GM23338 (cell line): Measurements from ENCODE around the gene DOCK2. TPM values are rescaled to one million over a fixed set of nuclear protein-coding genes. Genes with fewer than 3 reads are reported as not detected.

Experiments used
- ATAC-seq: fragments of 200-7000 bp; cut with Tn5 transposase; 3 replicates; pipeline ENCODE4 v1.9.1; 2020
- DNase-seq: peaks from one replicate; pipeline ENCODE4 v3.0.0-alpha.2; 2015; ENCODE audit warnings: low spot score
- H2AFZ ChIP-seq: fragments of 200-600 bp; sonication (generic); 2 replicates; pipeline ENCODE4 v1.8.0; 2016; ENCODE audit warnings: antibody characterized with exemption, mild to moderate bottlenecking, moderate library complexity
- H3F3A ChIP-seq: fragments of 200-600 bp; sonication (generic); replicated peaks from 2 replicates; pipeline ENCODE4 v1.8.0; 2017; ENCODE audit warnings: antibody characterized with exemption, mixed run types, low read depth
- H3K27ac ChIP-seq: fragments of 200-600 bp; sonication (generic); 2 replicates; pipeline ENCODE4 v1.6.1; 2016; ENCODE audit warnings: low read depth
- H3K27me3 ChIP-seq: fragments of 200-600 bp; sonication (generic); 2 replicates; pipeline ENCODE4 v1.8.0; 2016; ENCODE audit warnings: mild to moderate bottlenecking, mixed run types, moderate library complexity; ENCODE audit not compliant: insufficient read depth
- H3K36me3 ChIP-seq: fragments of 200-600 bp; sonication (generic); 2 replicates; pipeline ENCODE4 v1.8.0; 2016; ENCODE audit warnings: mild to moderate bottlenecking; ENCODE audit not compliant: insufficient read depth
- H3K4me1 ChIP-seq: fragments of 200-600 bp; sonication (generic); 2 replicates; pipeline ENCODE4 v1.8.0; 2016; ENCODE audit warnings: mild to moderate bottlenecking, moderate library complexity; ENCODE audit not compliant: insufficient read depth
- H3K4me2 ChIP-seq: fragments of 200-600 bp; sonication (generic); 2 replicates; pipeline ENCODE4 v1.7.1; 2017; ENCODE audit warnings: mixed run types
- H3K4me3 ChIP-seq: fragments of 200-600 bp; sonication (generic); 2 replicates; pipeline ENCODE4 v1.6.1; 2016; ENCODE audit warnings: mixed run types
- H3K79me2 ChIP-seq: fragments of 200-600 bp; sonication (generic); replicated peaks from 2 replicates; pipeline ENCODE4 v1.8.0; 2017; ENCODE audit warnings: mild to moderate bottlenecking; ENCODE audit not compliant: insufficient read depth
- H3K9me2 ChIP-seq: fragments of 200-600 bp; sonication (generic); 2 replicates; pipeline ENCODE4 v1.8.0; 2017; ENCODE audit not compliant: insufficient read depth
- H4K20me1 ChIP-seq: fragments of 200-600 bp; sonication (generic); replicated peaks from 2 replicates; pipeline ENCODE4 v1.8.0; 2017; ENCODE audit warnings: mild to moderate bottlenecking; ENCODE audit not compliant: insufficient read depth
- H3K27ac Mint-ChIP-seq: 2 replicates; pipeline ENCODE4 v1.8.0; 2020; ENCODE audit warnings: inconsistent platforms, mild to moderate bottlenecking, moderate library complexity, mixed read lengths
- H3K27me3 Mint-ChIP-seq: 3 replicates; pipeline ENCODE4 v1.8.0; 2022; ENCODE audit warnings: low read depth, mild to moderate bottlenecking, moderate library complexity, mixed read lengths, inconsistent platforms; ENCODE audit not compliant: insufficient read depth, poor library complexity
- H3K36me3 Mint-ChIP-seq: 3 replicates; pipeline ENCODE4 v1.8.0; 2021; ENCODE audit warnings: low read depth, mild to moderate bottlenecking, inconsistent platforms, moderate library complexity, mixed read lengths
- H3K4me1 Mint-ChIP-seq: 3 replicates; pipeline ENCODE4 v1.8.0; 2020; ENCODE audit warnings: mild to moderate bottlenecking, inconsistent platforms, mixed read lengths
- H3K4me3 Mint-ChIP-seq: 3 replicates; pipeline ENCODE4 v1.8.0; 2021; ENCODE audit warnings: moderate library complexity, mild to moderate bottlenecking, inconsistent platforms, mixed read lengths
- H3K9me3 Mint-ChIP-seq: 3 replicates; pipeline ENCODE4 v1.8.0; 2020; ENCODE audit warnings: moderate library complexity, mild to moderate bottlenecking, inconsistent platforms, mixed read lengths
- CREB1 ChIP-seq: fragments of 250-450 bp; sonication (Bioruptor Pico); IDR thresholded peaks from 2 replicates; pipeline ENCODE4 v1.5.0; 2020; ENCODE audit warnings: low read depth, mild to moderate bottlenecking, moderate library complexity
- EZH2 ChIP-seq: fragments of 200-600 bp; sonication (generic); IDR thresholded peaks from one replicate; pipeline ENCODE4 v1.8.0; 2017; ENCODE audit warnings: antibody characterized with exemption, mild to moderate bottlenecking, low read depth; ENCODE audit not compliant: unreplicated experiment
- EZH2phosphoT487 ChIP-seq: fragments of 200-600 bp; sonication (generic); IDR thresholded peaks from one replicate; pipeline ENCODE4 v1.8.1; 2018; ENCODE audit warnings: antibody characterized with exemption; ENCODE audit not compliant: unreplicated experiment
- JUNB ChIP-seq: IDR thresholded peaks from one replicate; pipeline ENCODE4 v1.6.1; 2016; ENCODE audit warnings: antibody characterized with exemption; ENCODE audit not compliant: unreplicated experiment
- NANOG ChIP-seq: IDR thresholded peaks from 2 replicates; pipeline ENCODE4 v1.6.1; 2016; ENCODE audit warnings: antibody characterized with exemption, borderline replicate concordance
- POLR2AphosphoS5 ChIP-seq: IDR thresholded peaks from 2 replicates; pipeline ENCODE4 v1.6.1; 2016; ENCODE audit warnings: antibody characterized with exemption, low read depth
- REST ChIP-seq: IDR thresholded peaks from one replicate; pipeline ENCODE4 v1.6.1; 2018; ENCODE audit warnings: antibody characterized with exemption; ENCODE audit not compliant: unreplicated experiment
- STAT1 ChIP-seq: IDR thresholded peaks from one replicate; pipeline ENCODE4 v1.6.1; 2016; ENCODE audit warnings: antibody characterized with exemption; ENCODE audit not compliant: unreplicated experiment
- ZNF114 ChIP-seq: fragments of 250-450 bp; sonication (Bioruptor Pico); IDR thresholded peaks from 2 replicates; pipeline ENCODE4 v1.5.0; 2020; ENCODE audit warnings: mild to moderate bottlenecking, moderate library complexity
- ZNF331 ChIP-seq: fragments of 250-450 bp; sonication (Bioruptor Pico); IDR thresholded peaks from 2 replicates; pipeline ENCODE4 v1.5.0; 2020; ENCODE audit warnings: low read depth, mild to moderate bottlenecking, moderate library complexity
- ZNF462 ChIP-seq: fragments of 250-450 bp; sonication (Bioruptor Pico); IDR thresholded peaks from 2 replicates; pipeline ENCODE4 v1.5.0; 2020; ENCODE audit warnings: mild to moderate bottlenecking, moderate library complexity
- polyA plus RNA-seq: library from polyadenylated mRNA; unstranded; fragments of >200 nt; fragmentation: Nextera tagmentation; extraction: Ambion mirVana; gene quantifications from 2 replicates; pipeline ENCODE4 v1.2.1, GENCODE V29; 2016
- total RNA-seq: library from RNA; depleted of rRNA; stranded (reverse); fragments of >200 nt; shearing (Covaris generic); gene quantifications from 2 replicates; pipeline ENCODE4 v1.2.3, GENCODE V29; 2014
- TF ChIP-seq, protein P1 (sequence below): IDR thresholded peaks from 2 replicates; pipeline ENCODE4 v1.6.1; 2016; ENCODE audit warnings: antibody characterized with exemption

Gene DOCK2
- total and polyA plus RNA-seq, 2 experiments from 2014 or later = 3.7 to 9.4 TPM

- TF ChIP-seq, protein P1, sequence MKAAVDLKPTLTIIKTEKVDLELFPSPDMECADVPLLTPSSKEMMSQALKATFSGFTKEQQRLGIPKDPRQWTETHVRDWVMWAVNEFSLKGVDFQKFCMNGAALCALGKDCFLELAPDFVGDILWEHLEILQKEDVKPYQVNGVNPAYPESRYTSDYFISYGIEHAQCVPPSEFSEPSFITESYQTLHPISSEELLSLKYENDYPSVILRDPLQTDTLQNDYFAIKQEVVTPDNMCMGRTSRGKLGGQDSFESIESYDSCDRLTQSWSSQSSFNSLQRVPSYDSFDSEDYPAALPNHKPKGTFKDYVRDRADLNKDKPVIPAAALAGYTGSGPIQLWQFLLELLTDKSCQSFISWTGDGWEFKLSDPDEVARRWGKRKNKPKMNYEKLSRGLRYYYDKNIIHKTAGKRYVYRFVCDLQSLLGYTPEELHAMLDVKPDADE = no peak
- no peak for TF ChIP-seq JUNB
- TF ChIP-seq ZNF114 (CRISPR knock-in tag) = no peak
- no peak for TF ChIP-seq CREB1 (CRISPR knock-in tag)
- TF ChIP-seq ZNF331 (CRISPR knock-in tag) = no peak
Observed at GRCh38 chr5:169958278-169958677, 321.2 kb downstream of the DOCK2 start (continued).

GRCh38 chr5:169960659-169961058 is 323.6 kb downstream of the DOCK2 start:
- Mint-ChIP-seq H3K27me3 (peaks cover 2% of the 10 kb centered on the region), H3K4me3 (no peak overlapping the region)
- no peak for TF ChIP-seq ZNF114 (CRISPR knock-in tag)
- no peak for TF ChIP-seq JUNB
- TF ChIP-seq STAT1 = no peak
- no peak for TF ChIP-seq EZH2phosphoT487
- TF ChIP-seq CREB1 (CRISPR knock-in tag) = no peak
- no peak for TF ChIP-seq POLR2AphosphoS5
- TF ChIP-seq ZNF462 = no peak
- TF ChIP-seq EZH2 = no peak
- TF ChIP-seq, protein P1 = no peak
- no peak for TF ChIP-seq REST
- TF ChIP-seq NANOG = no peak
- no peak for TF ChIP-seq ZNF331 (CRISPR knock-in tag)

More at GRCh38 chr5:169960659-169961058, 323.6 kb downstream of the DOCK2 start:
- no peaks in the 10 kb centered on the region for H3K36me3 Mint-ChIP-seq
- H3K27ac ChIP-seq = no peak overlapping the region
- H2AFZ ChIP-seq = no peak overlapping the region
- H3K4me1 Mint-ChIP-seq = peaks cover 24% of the 10 kb centered on the region
- no peaks in the 10 kb centered on the region for H3K9me2 ChIP-seq
- H3K4me1 ChIP-seq = peaks cover 17% of the 10 kb centered on the region
- no peaks in the 10 kb centered on the region for H3K9me3 Mint-ChIP-seq
- ATAC-seq (no peak), DNase-seq (no peak)
- no peaks in the 10 kb centered on the region for H3F3A ChIP-seq
- H3K4me2 ChIP-seq = no peak overlapping the region
- H3K27me3 ChIP-seq = no peaks in the 10 kb centered on the region
- H4K20me1 ChIP-seq = no peaks in the 10 kb centered on the region
- H3K4me3 ChIP-seq = no peak overlapping the region
- no peak overlapping the region for H3K27ac Mint-ChIP-seq
- H3K79me2 ChIP-seq = no peaks in the 10 kb centered on the region
- H3K36me3 ChIP-seq = no peaks in the 10 kb centered on the region
